Anterior cingulate cortex (tissue), 58 donors: ENCODE measurements around the gene OPRD1.
"Not testable (repeated sequence)": the region's sequence is repeated elsewhere in the genome, so short reads cannot be mapped to it uniquely, and the experiment has no call there.

ENCODE experiments used
- DNase-seq, 58 donors: peaks; one replicate each; lab custom pipeline; 2025; lab: John Stamatoyannopoulos, UW

Gene OPRD1

GRCh38 chr1:28796352-28797211 is 15.4 kb upstream of the OPRD1 start:
- DNase-seq, result no peak

DNA sequence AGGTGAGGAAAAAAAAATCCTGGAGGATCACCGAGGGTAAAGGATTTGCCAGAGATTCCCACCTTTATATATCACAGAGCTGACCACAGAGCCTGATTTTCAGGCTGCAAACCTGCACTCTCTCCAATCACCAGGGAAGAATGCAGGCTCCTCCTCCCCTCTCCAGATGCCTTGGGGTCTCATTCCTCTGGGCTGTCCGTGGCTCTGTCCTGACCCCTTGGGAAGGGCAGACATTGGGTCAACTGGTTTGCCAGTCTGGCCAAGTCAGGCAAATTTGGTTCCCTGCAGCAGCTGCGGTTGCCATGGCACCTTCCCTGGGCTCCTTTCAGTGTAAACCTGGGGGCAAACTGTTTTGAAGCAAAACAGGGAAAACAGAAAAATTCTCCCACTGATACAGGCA is 11.6 kb upstream of the OPRD1 start:
- no peak for DNase-seq

DNA sequence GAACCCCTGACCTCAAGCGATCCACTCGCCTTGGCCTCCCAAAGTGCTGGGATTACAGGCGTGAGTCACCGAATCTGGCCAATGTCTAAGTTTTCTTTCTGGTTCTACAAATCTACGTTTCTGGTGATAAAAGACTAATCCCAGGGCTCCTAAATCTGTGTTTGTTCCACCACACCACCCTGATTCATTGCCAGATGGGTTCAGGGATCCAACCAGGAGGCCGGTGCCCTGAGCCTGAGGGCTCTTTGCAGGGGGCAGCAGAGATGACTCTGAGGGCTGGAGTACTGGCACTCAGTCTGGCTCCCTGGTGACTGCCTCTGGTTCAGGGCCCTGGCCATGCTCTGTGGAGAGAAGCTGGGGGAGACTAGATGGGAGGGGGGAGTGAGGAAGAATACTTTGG is 10.5 kb upstream of the OPRD1 start:
- DNase-seq, result no peak

GRCh38 chr1:28803051-28803450 is 8.9 kb upstream of the OPRD1 start:
- no peak for DNase-seq

- no peak for DNase-seq
Measured at GRCh38 chr1:28803662-28804061, 8.3 kb upstream of the OPRD1 start.

- no peak for DNase-seq
Measured at GRCh38 chr1:28804071-28804470, 7.9 kb upstream of the OPRD1 start.

DNA sequence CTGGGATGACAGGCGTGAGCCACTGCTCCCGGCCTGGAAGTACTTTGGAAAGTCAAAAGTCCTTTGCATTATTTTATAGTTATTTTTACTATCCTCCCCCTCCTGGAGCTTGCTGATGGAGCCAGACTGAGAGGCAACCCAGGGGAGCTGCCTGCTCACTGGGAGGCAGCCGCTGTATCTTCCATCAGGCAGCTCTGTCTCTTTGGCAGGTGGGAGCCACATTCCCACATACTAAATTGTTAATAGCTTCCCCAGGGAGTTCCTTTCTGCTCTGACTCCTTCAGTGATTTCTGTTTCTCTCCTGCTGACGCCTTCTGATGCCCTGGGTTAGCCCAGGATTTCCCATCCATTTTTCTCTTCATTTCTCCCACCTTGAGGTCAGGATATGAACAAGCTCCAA is 4.9 kb upstream of the OPRD1 start:
- DNase-seq, result no peak

DNA sequence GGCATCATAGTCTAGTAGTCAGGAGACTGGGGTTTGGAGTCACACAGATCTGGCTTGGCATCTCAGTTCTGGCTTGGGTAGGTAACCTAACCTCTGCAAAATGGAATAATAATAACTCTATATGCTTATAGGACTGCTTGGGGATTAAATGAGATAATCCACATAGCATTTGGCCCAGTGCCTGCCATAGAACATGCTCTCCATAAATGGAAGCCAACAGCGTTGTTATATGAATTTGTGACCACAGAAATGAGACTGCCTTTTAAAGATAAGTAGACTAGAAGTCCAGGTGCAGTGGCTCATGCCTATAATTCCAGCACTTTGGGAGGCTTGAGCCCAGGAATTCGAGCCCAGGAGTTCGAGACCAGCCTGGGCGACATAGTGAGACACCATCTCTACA is 4.0 kb upstream of the OPRD1 start:
- no peak for DNase-seq

GRCh38 chr1:28811369-28811765 is 603 bp upstream of the OPRD1 start:
- DNase-seq, result no peak

DNA sequence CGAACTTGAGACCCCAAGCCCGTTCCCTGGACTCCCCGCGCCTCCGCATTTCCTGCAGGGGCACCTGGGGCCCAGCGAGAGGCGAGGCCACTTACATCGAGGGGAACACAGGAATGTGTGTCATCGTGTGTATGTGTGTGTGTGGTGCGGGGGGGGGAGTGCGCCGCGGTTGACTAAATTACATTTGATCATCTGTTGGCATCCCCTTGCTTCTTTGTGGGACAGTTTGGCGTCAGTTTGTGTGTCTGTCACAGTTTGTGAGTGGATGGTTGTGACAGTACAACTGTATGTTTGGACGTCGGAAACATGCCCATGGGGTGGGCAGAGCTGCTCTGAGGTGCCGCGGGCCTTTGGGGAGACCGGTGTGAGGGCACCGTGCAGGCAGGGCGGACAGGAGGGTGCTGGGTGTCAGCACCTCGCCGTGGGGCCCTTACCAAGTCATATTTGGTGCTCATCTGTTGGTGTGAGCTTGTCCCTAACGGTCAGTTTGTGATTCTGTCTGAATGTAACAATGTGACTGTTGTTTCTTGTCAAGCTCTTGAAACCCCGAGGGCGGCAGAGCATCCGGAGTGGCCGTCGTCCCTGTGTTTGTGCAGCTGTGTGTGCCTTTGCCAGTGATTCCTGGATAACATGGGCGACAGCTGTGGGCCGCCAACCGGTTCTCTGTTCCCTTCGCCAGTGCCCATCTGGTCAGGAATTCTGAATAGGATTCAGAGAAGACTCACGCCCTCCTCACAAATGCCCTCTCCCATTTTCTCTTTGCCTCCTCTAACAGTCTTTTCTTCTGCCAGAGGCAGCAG is 899 bp downstream of the OPRD1 start:
- DNase-seq, result no peak

GRCh38 chr1:28813931-28814465 is 2.0 kb downstream of the OPRD1 start:
- no peak for DNase-seq

DNA sequence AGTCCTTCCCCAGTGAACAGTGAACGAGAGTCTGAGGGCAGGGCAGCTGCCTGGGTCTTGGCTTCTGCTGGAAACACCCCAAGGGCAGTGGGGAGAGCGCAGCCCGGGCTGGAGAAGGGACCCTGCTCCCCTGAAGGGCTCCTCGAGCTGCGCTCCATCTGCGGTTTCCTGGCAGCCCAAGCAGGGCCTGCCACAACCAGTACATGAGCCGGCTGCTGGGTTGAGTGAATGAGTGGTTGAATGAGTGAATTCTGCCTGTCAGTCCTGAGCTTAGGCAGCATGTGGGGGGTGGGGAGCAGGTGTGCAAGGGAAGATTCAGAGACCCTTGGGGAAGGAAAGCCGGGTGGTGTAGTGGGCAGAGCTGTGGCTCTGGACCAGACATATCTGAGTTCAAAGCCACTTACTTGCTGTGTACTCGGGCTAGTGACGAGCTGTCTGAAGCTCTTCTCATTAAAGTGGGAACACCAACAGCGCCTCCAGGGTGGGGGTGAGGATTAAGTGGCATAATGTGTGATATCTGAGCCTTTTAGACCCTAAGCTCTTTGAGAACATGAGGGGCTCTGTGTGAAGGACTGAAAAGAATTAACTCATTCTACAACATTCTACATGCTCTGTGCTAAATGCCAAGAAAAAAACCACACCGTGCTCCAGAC is 3.7 kb downstream of the OPRD1 start:
- DNase-seq, result no peak

GRCh38 chr1:28817133-28817532 is 5.2 kb downstream of the OPRD1 start:
- DNase-seq, result no peak

DNA sequence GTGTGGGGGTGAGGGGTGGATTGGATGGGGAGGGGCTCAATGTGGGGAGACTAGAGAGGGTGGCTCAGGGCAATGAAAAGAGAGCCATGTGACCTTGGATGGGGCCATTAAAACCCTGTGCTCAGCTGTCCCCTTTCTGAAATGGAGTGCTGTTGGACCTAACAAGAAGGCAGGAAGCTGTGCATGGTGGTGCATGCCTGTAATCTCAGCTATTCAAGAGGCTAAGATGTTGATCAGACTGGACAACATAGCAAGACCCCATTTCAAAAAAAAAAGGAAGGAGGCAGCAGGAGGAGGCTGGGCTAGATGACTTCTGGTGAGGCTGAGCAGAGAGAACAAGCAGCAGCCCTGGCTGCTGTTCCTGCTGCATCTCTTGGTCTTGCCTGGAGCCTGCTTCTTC is 7.0 kb downstream of the OPRD1 start:
- no peak for DNase-seq

GRCh38 chr1:28822799-28823198 is 10.8 kb downstream of the OPRD1 start:
- no peak for DNase-seq

DNA sequence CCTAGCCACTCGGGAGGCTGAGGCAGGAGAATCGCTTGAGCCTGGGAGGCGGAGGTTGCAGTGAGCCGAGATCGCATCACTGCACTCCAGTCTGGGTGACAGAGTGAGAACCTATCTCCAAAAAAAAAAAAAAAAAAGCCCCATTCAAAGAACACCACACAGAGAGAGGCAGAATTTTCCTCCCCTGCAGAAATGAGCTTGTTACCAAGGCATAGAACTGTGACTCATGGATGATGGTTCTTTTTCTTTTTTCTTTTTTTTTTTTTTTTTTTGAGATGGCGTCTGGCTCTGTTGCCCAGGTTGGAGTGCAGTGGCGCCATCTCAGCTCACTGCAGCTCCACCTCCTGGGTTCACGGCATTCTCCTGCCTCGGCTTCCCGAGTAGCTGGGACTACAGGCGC is 12.1 kb downstream of the OPRD1 start:
- not testable (repeated sequence) for DNase-seq

DNA sequence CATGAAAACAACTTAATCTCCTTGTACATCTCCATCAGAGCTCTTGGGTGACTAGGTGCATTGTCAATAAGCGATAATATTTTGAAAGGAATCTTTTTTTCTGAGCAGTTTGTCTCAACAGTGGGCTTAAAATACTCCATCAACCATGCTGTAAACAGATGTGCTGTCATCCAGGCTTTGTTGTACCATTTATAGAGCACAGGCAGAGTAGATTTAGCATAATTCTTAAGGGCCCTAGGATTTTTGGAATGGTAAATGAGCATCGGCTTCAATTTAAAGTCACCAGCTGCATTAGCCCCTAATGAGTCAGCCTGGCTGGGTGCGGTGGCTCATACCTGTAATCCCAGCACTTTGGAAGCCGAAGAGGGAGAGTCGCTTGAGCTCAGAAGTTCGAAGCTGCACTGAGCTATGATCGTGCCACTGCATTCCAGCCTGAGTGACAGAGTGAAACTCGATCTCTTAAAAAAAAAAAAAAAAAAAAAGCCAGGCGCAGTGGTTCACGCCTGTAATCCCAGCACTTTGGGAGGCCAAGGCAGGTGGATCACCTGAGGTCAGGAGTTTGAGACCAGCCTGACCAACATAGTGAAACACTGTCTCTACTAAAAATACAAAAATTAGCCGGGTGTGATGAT is 16.4 kb downstream of the OPRD1 start:
- not testable (repeated sequence) for DNase-seq

- DNase-seq, result peak in 16 of 58 donors; percentile 1 to 61 (median 25)
Measured at GRCh38 chr1:28830814-28831213, 18.8 kb downstream of the OPRD1 start.

DNA sequence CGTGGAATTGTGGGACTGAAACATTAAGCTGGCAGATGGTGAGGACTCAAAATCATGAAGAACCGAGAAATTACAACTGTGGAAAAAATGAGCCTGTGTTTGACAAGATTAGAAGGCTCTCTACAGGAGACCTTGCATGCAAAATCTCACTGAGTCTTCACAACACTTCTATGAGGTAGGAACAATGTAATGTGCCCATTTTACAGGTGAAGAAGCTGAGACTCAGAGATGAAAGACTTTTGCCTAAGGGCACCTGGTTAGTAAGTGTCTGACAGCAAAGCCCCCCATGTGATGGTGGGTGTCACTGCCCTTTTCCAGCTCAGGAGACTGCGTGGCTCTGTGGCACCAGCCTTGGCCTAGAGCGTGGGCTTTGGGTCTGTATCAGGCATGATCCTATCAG is 21.0 kb downstream of the OPRD1 start:
- DNase-seq, result no peak

GRCh38 chr1:28833381-28833780 is 21.4 kb downstream of the OPRD1 start:
- no peak for DNase-seq
